Measurements from ENCODE around the gene PCCA. TPM values are rescaled to one million over a fixed set of nuclear protein-coding genes. Genes with fewer than 3 reads are reported as not detected.

PCCA gene
- total RNA-seq, 1 donor from 2014 or later: 33.4 TPM

DNA sequence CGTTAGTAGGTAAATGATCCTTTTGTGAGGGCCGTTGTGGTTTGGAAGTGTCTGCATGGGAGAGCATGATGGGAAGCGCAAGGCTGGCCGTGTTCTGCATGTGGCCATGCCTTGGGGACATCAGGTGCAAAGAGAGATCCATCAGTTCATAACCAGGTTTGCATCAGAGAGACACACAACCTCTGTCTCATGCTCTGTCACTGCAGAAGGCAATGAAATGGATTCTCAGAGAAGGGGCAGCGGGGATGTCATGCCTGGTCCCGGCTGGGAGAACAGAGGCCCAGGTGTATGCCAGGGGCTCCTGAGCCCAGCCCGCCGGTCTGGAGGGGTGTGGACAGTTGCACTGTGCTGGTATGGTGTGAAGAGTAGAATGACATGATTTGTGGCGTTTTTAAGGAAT is 439.5 kb downstream of the PCCA start:
- TF ChIP-seq, protein P1, sequence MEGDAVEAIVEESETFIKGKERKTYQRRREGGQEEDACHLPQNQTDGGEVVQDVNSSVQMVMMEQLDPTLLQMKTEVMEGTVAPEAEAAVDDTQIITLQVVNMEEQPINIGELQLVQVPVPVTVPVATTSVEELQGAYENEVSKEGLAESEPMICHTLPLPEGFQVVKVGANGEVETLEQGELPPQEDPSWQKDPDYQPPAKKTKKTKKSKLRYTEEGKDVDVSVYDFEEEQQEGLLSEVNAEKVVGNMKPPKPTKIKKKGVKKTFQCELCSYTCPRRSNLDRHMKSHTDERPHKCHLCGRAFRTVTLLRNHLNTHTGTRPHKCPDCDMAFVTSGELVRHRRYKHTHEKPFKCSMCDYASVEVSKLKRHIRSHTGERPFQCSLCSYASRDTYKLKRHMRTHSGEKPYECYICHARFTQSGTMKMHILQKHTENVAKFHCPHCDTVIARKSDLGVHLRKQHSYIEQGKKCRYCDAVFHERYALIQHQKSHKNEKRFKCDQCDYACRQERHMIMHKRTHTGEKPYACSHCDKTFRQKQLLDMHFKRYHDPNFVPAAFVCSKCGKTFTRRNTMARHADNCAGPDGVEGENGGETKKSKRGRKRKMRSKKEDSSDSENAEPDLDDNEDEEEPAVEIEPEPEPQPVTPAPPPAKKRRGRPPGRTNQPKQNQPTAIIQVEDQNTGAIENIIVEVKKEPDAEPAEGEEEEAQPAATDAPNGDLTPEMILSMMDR (IDR thresholded peaks at IDR 0.05): no peak
- H3K27me3 ChIP-seq: no peaks in the 10 kb centered on the region
- DNase-seq (ENCODE audit: extremely low spot score in 2 of 2): peak in 1 of 2 donors; percentile 56
- H3K36me3 ChIP-seq: no peaks in the 10 kb centered on the region
- intact Hi-C loops (cut with DNase I): no loop called here
- no peaks in the 10 kb centered on the region for H3K9me3 ChIP-seq
- peaks cover 9% of the 10 kb centered on the region for H3K4me1 ChIP-seq
- no peak overlapping the region for H3K27ac ChIP-seq
- no peak overlapping the region for H3K4me3 ChIP-seq

DNA sequence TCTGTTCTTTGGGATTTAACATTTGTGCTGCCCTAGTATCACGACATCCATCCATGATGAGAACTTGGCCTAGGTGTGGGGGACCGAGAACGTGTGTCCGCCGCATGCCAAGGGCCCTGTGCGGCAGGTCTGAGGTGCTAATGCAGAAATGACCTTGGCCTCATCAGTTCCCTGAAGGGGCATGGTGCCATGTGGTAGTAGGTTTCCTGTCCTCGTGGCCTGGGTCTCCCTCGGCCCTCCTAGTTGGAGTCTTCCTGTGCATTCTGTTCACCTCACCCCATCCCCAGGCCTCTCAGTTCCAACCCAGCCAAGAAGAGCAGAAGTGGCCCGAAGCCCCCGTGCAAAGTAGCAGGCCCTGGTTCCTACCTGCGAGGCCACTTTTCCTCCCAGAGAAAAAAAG is 439.9 kb downstream of the PCCA start:
- Histone ChIP-seq H3K27ac (no peak overlapping the region), H3K4me1 (peaks cover 9% of the 10 kb centered on the region), H3K9me3 (no peaks in the 10 kb centered on the region), H3K4me3 (no peak overlapping the region), H3K27me3 (no peaks in the 10 kb centered on the region), H3K36me3 (no peaks in the 10 kb centered on the region)
- intact Hi-C loops (cut with DNase I): no loop called here
- peak in 1 of 2 donors; percentile 84 for DNase-seq (ENCODE audit: extremely low spot score in 2 of 2)
- TF ChIP-seq POLR2AphosphoS5 (IDR thresholded peaks at IDR 0.05; ENCODE audit: insufficient read depth in 1 of 2, low read depth in 1 of 2): no peak
- TF ChIP-seq POLR2A (IDR thresholded peaks at IDR 0.05): no peak
- TF ChIP-seq, protein P1 (IDR thresholded peaks at IDR 0.05): no peak

DNA sequence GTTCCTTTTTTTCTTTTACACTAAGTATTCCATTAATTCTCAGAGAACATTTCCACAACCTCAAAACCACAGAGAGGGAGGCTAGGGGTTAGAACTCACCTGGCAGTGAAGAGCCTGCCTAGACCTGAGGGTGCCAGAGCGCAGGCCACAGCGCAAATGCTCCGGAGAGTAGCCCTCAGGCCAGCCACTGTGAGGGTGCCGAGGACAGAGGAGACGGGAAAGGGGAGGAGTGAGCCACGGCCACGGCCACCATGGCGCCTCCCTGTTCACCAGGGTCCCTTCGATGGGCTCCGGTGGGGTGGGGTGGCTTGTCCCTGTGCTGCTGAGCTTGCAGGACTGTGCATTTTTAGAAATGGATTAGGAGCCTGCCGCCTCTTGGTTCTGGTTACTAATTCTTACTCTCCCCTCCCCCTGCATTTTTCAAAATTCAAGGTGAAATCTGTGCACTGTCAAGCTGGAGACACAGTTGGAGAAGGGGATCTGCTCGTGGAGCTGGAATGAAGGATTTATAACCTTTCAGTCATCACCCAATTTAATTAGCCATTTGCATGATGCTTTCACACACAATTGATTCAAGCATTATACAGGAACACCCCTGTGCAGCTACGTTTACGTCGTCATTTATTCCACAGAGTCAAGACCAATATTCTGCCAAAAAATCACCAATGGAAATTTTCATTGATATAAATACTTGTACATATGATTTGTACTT is 440.9 kb downstream of the PCCA start:
- Histone ChIP-seq H3K36me3 (no peaks in the 10 kb centered on the region), H3K27ac (peak overlapping the region; percentile 63), H3K4me1 (peaks cover 9% of the 10 kb centered on the region), H3K4me3 (no peak overlapping the region), H3K27me3 (no peaks in the 10 kb centered on the region), H3K9me3 (no peaks in the 10 kb centered on the region)
- intact Hi-C loops (cut with DNase I): no loop called here
- no peak for TF ChIP-seq POLR2A (IDR thresholded peaks at IDR 0.05)
- TF ChIP-seq, protein P1 (IDR thresholded peaks at IDR 0.05): no peak
- TF ChIP-seq POLR2AphosphoS5 (IDR thresholded peaks at IDR 0.05; ENCODE audit: insufficient read depth in 1 of 2, low read depth in 1 of 2): no peak
- no peak for DNase-seq (ENCODE audit: extremely low spot score in 2 of 2)

DNA sequence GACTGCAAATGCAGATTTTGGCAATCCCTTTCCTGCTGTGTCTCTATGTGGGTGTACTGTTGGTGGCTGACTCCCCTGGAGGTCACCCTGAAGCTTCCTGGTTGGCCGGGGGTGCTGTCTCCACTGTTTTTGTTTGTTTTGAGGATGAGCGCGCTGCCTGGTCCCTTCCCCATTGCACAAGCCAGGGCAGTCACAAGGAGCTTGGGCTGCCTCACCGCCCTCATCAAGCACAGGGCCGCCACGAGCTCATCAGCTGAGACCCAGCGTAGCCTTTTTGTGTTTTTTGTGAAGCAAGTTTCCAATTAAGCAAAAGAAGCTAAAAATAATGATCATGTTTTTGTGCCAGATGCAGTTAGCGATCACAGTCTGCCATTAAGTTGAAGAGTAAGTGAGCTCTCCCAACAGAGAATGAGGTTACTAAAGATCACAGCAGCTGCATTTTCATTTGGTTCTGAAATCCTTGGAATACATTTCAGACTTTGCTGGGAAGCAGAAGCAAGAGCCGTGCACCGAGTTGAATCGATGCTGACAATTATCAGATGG is 441.8 kb downstream of the PCCA start:
- TF ChIP-seq POLR2A (IDR thresholded peaks at IDR 0.05) (no peak), POLR2AphosphoS5 (IDR thresholded peaks at IDR 0.05; ENCODE audit: insufficient read depth in 1 of 2, low read depth in 1 of 2) (peak in 1 of 2 donors; percentile 80)

DNA sequence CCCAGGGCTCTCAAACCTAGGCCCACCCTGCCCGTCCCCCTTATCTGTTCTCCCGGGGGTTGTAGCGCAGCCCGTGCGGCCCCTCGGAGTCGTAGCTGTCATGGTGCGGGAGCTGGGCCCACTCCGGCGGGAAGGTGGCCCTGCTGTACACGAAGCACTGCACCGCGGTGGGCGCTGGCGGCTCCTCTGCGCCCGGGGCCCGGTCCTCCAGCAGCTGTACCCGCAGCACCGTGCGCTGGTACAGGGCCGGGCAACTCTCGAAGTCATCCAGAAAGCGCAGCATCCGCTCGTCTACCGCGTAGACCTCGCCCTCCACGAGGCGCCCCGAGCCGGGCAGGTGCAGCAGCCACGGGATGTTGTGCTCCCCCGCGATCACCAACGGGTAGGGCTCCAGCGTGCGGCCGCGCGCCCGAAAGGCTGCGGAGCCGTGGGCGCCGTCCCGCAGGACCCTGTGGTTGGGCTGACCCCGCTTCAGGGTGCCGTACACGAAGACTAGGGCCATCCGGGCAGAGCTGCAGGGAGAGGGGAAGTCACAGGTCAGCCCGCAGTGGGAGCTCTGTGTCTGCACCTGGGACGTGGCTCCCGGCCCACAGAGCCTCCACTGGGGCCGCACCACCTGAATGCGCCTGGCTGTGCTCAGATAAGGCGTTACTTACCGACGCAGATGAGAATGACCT is 443.3 kb downstream of the PCCA start:
- Histone ChIP-seq H3K27ac (no peak overlapping the region), H3K36me3 (no peaks in the 10 kb centered on the region), H3K27me3 (no peaks in the 10 kb centered on the region), H3K4me3 (no peak overlapping the region), H3K4me1 (peaks cover 9% of the 10 kb centered on the region), H3K9me3 (no peaks in the 10 kb centered on the region)
- TF ChIP-seq, protein P1 (IDR thresholded peaks at IDR 0.05): no peak
- TF ChIP-seq POLR2AphosphoS5 (IDR thresholded peaks at IDR 0.05; ENCODE audit: insufficient read depth in 1 of 2, low read depth in 1 of 2): no peak
- TF ChIP-seq POLR2A (IDR thresholded peaks at IDR 0.05): no peak
- intact Hi-C loops (cut with DNase I): no loop called here
- DNase-seq (ENCODE audit: extremely low spot score in 2 of 2): peak in 1 of 2 donors; percentile 72

More for the DNA sequence above, 441.8 kb downstream of the PCCA start:
- Histone ChIP-seq H3K9me3 (no peaks in the 10 kb centered on the region), H3K27ac (peak overlapping the region; percentile 63), H3K36me3 (no peaks in the 10 kb centered on the region), H3K4me3 (no peak overlapping the region), H3K4me1 (peaks cover 9% of the 10 kb centered on the region), H3K27me3 (no peaks in the 10 kb centered on the region)
- intact Hi-C loops (cut with DNase I): no loop called here
- DNase-seq (ENCODE audit: extremely low spot score in 2 of 2): no peak

Measured in vagina (tissue), 2 donors.